Measurements from ENCODE around the gene KDM4C.

Gene KDM4C

DNA sequence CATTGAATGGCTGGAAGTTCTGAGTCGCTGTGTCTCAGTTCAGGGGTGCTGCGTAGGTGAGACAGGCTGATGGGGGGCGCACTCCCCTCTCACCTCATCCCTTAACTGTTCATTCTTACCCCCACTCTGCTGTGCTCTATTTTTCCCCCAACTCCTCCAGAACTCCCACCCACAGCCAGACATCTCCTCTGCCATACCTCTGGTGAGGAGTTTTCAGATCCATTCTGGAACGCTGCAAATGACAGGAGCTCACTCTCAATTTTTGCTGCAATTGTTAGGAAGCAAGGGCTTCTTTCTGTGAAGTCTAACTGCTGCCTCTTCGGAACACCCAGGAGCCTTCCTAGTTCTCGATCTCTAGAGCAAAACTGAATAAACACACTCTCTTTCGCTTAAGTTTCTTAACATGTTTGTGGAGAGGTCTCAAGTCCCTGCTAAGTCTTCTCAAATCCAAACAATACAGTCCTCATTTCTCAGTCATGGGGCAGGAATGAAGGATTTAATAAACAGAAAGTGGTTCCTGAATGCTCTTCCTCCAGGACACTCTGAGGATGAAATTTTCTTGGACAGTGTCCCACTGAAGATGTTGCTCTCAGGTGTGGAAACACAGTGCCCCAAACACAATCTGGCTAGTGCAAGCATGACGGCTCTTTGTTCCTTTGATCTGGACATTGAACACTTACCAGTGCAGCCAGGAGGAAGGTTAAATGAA lies 387.7 kb downstream of the KDM4C start:
- TF ChIP-seq POLR2AphosphoS5 (IDR thresholded peaks at IDR 0.05; ENCODE audit: low read depth, low read length) (no peak), TAF1 (IDR thresholded peaks at IDR 0.05; ENCODE audit: borderline replicate concordance, low read depth, low read length) (no peak), POLR2A (IDR thresholded peaks at IDR 0.05; ENCODE audit: low read depth, low read length) (no peak)
- FAIRE-seq (no peak), DNase-seq (ENCODE audit: insufficient read length) (no peak)

DNA sequence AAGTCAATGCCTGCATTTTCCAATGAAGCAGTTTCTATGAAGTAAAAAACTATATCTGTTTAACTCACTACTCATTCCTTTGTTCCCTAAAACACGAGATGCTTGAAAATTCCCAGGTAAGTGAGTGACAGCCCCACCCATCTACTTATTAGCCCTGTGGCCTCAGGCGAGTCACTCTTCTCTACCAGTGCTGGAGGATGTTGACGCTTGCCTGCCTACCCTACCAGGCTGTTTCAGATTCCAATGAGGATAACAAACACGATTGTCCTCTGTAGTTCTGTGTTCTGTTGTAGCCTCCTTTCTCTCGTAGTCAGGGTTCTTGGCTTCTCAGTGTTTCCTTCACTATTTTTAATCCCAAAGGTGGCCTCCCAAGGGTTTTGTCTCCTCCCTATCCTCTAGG lies 388.8 kb downstream of the KDM4C start:
- TF ChIP-seq TAF1 (IDR thresholded peaks at IDR 0.05; ENCODE audit: borderline replicate concordance, low read depth, low read length), result no peak
- TF ChIP-seq POLR2A (IDR thresholded peaks at IDR 0.05; ENCODE audit: low read depth, low read length), result no peak
- TF ChIP-seq POLR2AphosphoS5 (IDR thresholded peaks at IDR 0.05; ENCODE audit: low read depth, low read length), result no peak
- FAIRE-seq (no peak), DNase-seq (ENCODE audit: insufficient read length) (no peak)

DNA sequence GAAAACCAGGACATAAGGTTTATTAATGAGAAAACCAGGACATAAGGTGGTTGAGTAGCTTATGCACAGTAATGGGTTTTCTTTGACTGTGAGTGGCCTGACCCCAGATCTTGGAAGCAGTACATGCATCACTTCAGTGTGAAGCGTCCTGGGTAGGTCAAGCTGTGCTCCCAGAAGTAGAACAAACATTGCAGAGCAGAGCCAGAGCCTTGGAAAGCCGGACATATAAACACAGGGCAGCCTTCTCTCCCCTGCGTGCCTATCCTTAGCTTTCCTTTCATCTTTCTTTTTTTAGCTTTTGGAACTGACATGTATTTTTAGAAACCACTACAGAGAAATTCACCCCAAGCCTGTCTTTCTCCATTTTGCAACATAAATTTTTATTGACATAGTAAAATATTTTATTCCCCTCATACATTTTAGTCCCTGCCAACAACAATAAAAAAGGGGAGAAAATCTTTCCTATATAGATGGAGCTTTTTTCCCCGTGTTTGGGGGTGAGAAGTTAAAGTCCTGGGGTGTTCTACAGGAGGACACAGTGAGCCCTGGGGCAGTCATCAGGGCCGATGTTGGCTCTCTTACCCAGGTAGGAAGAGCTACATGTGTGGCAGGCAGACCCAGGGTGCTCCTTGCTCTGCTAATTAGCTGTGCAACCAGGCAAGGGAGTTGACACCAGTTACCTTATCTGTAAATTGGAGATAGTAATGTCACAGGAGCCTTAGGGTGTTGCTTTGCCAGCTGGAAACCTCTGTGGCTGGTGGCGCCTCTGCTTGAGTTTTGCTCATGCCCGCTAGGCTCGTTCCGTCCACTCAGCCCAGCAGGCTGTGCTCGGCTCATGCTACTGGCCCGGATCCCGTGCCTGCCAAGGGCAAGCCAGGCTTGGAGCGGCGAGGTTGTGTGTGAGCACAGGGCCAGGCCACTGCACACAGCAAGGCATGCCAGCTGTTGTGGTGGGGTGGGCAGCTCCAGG lies 389.6 kb downstream of the KDM4C start:
- no peak for DNase-seq (ENCODE audit: insufficient read length)
- TF ChIP-seq POLR2AphosphoS5 (IDR thresholded peaks at IDR 0.05; ENCODE audit: low read depth, low read length) (no peak), POLR2A (IDR thresholded peaks at IDR 0.05; ENCODE audit: low read depth, low read length) (no peak), TAF1 (IDR thresholded peaks at IDR 0.05; ENCODE audit: borderline replicate concordance, low read depth, low read length) (no peak)
- no peak for FAIRE-seq

DNA sequence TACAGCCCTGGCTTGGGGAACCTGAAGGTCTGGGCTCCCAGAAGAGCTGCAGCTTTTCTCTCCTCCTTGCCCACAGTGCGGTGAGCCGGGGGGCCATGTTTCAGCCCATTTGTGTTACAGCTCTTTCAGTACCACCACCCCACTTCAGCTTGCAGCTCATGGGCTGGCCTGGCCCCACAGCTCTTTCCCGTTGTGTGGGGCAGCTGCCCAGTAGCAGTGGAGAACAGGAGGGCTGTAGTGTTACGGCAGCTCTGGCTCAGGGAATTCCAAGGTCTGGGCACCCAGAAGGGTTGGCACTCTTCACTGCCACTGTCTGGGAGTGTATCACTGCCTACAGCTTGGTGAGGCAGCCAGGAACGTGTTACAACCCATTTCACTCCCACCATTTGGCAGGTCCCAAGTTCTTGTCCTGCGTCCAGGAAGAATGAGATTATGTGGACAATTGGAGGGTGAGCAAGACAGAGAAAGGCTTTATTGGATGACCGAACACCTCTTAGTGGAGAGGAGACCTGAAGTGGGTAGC lies 390.5 kb downstream of the KDM4C start:
- no peak for DNase-seq (ENCODE audit: insufficient read length)
- no peak for FAIRE-seq
- TF ChIP-seq POLR2A (IDR thresholded peaks at IDR 0.05; ENCODE audit: low read depth, low read length) (no peak), TAF1 (IDR thresholded peaks at IDR 0.05; ENCODE audit: borderline replicate concordance, low read depth, low read length) (no peak), POLR2AphosphoS5 (IDR thresholded peaks at IDR 0.05; ENCODE audit: low read depth, low read length) (no peak)

DNA sequence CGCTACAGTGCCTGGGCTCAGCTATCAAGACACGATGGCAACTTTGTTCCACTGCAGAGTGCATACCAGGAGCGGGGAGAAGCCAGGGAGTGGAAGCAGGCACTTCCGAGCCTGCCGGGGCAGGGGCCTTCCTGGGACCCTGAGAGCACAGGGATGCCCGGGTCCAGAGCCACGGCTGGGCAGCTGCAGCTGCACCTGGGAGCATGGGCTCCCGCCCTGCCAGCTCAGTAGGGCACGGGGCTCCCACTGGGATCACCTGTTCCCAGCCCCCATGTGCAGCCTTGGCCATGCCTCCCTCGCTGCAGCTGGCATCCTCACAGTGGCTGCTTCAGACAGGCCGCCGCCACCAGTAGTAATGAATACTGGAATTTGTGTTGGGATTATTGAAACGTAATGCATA lies 391.5 kb downstream of the KDM4C start:
- FAIRE-seq (no peak), DNase-seq (ENCODE audit: insufficient read length) (no peak)
- TF ChIP-seq POLR2AphosphoS5 (IDR thresholded peaks at IDR 0.05; ENCODE audit: low read depth, low read length) (no peak), POLR2A (IDR thresholded peaks at IDR 0.05; ENCODE audit: low read depth, low read length) (no peak), TAF1 (IDR thresholded peaks at IDR 0.05; ENCODE audit: borderline replicate concordance, low read depth, low read length) (no peak)

DNA sequence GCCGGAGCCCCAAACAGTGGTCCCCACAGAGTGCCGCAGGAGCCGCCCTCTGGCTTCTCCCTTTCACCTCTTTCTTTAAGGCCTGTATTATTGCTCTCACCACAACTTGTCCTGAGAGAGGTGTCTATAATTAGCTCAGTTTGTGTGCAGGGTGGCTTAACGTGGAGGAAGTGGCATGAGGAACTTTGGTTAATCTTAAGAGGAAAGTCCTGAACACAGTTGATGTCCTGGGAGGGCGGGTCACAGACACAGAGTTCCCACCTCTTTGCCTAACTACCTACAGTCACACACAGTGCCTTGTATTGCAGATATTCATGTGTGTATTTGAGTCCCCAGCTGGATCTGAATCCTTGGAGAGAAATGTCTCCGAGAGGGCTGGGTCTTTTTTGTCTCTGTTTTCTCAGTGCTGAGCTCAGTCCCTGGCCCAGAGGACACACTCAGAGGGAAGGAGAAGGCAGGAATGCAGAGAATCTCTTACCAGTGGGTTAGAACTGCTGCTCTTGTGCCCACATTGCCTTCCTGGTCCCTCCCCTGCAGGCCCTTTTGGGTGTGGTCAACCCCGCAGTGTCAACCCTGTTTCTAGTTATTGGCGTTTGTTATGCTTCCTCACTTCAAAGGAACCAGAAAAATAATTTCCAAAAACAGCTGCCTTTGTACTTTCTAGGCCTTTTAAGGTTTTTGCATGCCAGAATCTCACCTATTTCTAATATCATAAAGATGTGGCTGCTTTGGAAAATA lies 392.5 kb downstream of the KDM4C start:
- no peak for TF ChIP-seq POLR2AphosphoS5 (IDR thresholded peaks at IDR 0.05; ENCODE audit: low read depth, low read length)
- no peak for TF ChIP-seq POLR2A (IDR thresholded peaks at IDR 0.05; ENCODE audit: low read depth, low read length)
- no peak for TF ChIP-seq TAF1 (IDR thresholded peaks at IDR 0.05; ENCODE audit: borderline replicate concordance, low read depth, low read length)
- DNase-seq (ENCODE audit: insufficient read length) (no peak), FAIRE-seq (no peak)

DNA sequence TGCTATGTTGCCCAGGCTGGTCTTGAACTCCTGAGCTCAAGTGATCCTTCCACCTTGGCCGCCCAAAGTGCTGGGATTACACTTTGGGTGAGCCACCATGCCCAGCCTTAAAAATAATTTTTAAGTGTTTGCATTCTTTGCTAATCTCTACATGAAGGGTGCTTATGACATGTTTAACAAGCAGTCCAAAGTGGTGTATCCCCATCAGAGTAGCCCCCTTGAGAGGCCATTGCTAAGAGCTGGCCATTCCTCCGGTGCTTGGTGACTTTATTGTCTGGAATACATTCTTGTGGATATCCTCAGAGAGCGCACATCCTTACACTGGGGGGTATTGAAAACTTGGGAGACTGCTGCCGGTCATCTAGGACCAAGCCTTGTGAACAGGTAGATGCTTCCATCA lies 395.4 kb downstream of the KDM4C start:
- FAIRE-seq (no peak), DNase-seq (ENCODE audit: insufficient read length) (no peak)
- TF ChIP-seq POLR2A (IDR thresholded peaks at IDR 0.05; ENCODE audit: low read depth, low read length), result no peak
- no peak for TF ChIP-seq TAF1 (IDR thresholded peaks at IDR 0.05; ENCODE audit: borderline replicate concordance, low read depth, low read length)
- TF ChIP-seq POLR2AphosphoS5 (IDR thresholded peaks at IDR 0.05; ENCODE audit: low read depth, low read length), result no peak

DNA sequence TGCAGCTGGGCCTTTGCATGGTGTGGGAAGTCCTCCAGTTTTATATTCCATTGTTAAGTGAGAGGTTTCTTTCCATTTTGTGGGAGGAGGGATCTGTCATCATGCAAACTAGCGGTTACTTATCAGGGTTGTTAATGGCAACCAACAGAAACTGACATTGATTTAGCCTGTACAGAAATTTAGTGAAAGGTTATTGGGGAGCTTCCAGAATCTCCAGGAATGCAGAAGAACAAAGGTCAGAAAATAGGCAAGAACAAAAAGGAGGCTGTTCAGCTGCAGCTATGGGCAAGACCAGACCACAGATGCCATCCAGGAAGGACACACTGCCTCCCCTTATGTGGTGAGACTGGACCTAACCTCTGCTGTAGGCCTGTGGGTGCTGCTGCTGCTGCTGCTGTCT lies 395.8 kb downstream of the KDM4C start:
- FAIRE-seq, result no peak

DNA sequence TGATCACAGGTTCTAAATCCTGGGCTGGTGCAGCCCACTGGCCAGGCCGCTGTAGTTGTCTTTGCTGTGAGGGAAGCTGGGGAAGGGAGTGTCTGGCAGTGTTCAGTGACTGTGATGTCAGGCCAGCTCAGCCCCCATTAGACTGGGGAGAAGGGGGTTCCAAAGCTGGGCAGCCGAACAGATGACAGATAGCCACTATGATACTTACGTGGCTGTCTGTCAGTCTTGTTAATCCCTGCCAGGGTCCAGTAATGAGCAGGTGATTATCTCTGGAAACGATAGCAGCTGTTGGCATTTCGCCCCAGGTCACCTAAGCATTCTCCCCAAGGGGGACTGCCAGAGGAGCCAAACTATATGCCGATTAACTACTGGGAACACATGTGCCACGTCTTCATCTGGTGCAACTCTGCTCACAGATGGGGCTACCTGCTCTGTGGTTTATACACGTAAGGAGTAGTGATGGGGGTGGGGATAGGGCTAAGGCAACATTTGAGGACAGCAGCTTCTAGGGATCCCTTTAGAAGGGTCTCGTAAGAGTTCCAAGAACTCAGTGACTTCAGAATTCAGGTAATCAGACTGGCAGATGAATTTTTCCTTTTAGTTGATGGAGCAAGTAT lies 396.3 kb downstream of the KDM4C start:
- DNase-seq (ENCODE audit: insufficient read length) (no peak), FAIRE-seq (no peak)
- TF ChIP-seq POLR2AphosphoS5 (IDR thresholded peaks at IDR 0.05; ENCODE audit: low read depth, low read length), result no peak
- no peak for TF ChIP-seq POLR2A (IDR thresholded peaks at IDR 0.05; ENCODE audit: low read depth, low read length)
- TF ChIP-seq TAF1 (IDR thresholded peaks at IDR 0.05; ENCODE audit: borderline replicate concordance, low read depth, low read length), result no peak

More for the DNA sequence above, 395.8 kb downstream of the KDM4C start:
- TF ChIP-seq POLR2A (IDR thresholded peaks at IDR 0.05; ENCODE audit: low read depth, low read length), result no peak
- no peak for TF ChIP-seq POLR2AphosphoS5 (IDR thresholded peaks at IDR 0.05; ENCODE audit: low read depth, low read length)
- TF ChIP-seq TAF1 (IDR thresholded peaks at IDR 0.05; ENCODE audit: borderline replicate concordance, low read depth, low read length), result no peak
- no peak for DNase-seq (ENCODE audit: insufficient read length)

DNA sequence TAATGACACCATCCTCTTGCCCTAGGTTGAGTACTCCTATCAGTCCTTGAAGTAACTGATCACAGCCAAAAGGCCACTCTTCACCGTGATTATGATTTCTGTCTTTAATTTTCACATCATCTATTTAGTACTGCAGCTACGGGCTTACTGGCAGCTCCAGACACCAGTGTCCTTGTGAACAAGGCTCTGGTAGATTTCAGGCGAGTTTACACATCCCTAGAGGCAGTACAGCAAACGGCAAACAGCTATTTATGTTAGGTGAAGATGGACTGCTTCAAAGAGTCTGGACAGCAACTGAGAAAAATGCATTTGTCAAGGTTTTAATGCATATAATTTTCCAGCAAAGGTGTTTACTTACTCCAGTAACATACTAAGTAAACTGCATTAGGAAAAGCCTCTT lies 396.9 kb downstream of the KDM4C start:
- no peak for FAIRE-seq

More for the DNA sequence above, 396.9 kb downstream of the KDM4C start:
- no peak for DNase-seq (ENCODE audit: insufficient read length)
- no peak for TF ChIP-seq TAF1 (IDR thresholded peaks at IDR 0.05; ENCODE audit: borderline replicate concordance, low read depth, low read length)
- TF ChIP-seq POLR2A (IDR thresholded peaks at IDR 0.05; ENCODE audit: low read depth, low read length), result no peak
- TF ChIP-seq POLR2AphosphoS5 (IDR thresholded peaks at IDR 0.05; ENCODE audit: low read depth, low read length), result no peak
